Measurements from ENCODE around the gene RCCD1. TPM values are rescaled to one million over a fixed set of nuclear protein-coding genes. Genes with fewer than 3 reads are reported as not detected.

The RCCD1 gene
- total RNA-seq, 2 donors from 2014 or later = 5.1 to 7.4 TPM

DNA sequence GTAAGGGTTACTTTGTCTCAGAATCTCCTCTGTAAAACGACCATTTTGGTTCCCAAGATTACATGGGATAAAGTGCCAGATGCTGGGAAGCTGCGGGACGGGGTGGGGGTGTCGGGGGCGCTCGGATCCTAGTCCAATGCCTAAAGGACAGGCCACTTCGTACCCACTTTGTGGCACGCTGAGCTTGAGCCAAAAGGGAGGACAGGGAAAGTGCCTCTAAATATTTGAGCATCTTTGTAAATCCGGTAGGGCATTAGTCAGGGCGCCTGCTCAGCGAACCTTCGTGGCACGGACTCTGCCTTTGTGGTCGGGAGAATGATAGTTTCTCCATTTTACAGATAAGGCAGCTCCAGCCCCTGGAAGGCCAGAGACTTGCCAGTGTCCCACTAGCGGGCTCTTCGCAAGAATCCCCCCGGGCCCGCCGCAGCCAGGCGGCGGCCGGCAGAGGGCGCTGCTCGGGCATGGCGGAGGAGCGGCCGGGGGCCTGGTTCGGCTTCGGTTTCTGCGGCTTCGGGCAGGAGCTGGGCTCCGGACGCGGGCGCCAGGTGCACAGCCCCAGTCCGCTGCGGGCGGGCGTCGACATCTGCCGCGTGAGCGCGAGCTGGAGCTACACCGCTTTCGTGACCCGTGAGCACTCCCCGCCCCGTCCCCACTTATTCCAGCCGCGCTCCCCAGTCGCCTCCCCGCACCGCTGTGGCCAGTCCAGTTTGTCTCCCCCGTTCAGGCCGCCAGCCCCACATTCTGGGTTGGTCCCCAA is 1.8 kb downstream of the RCCD1 start:
- intact Hi-C loops (cut with DNase I) = loop anchor here in 1 of 2 donors (5.0 kb wide), 2 partner anchors 81 to 316 kb away; no protein-coding TSS in a partner anchor
- peak; percentile 90 for DNase-seq (ENCODE audit: low spot score)

DNA sequence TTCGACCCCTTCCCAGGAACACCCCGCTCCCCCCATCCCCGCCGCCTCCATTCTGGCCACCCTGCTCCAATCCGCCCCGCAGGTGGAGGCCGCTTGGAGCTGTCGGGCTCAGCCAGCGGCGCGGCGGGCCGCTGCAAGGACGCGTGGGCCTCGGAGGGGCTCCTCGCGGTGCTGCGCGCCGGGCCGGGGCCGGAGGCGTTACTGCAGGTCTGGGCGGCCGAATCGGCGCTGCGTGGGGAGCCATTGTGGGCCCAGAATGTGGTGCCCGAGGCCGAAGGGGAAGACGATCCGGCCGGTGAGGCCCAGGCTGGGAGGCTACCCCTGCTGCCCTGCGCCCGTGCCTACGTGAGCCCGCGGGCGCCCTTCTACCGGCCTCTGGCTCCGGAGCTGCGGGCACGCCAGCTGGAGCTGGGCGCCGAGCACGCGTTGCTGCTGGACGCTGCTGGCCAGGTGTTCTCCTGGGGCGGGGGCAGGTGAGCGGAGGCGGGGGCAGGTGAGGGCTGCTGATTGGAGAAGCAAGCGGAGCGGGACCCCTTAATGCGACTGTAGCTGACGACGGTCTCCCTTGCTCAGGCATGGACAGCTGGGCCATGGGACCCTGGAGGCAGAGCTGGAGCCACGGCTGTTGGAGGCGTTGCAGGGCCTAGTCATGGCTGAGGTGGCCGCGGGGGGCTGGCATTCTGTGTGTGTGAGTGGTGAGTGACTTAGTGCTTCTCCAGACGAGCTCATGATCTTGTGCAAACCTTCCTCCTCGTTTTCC is 2.5 kb downstream of the RCCD1 start:
- intact Hi-C loops (cut with DNase I) = loop anchor here in 1 of 2 donors (5.0 kb wide), 2 partner anchors 80 to 315 kb away; no protein-coding TSS in a partner anchor
- DNase-seq (ENCODE audit: low spot score) = peak; percentile 87

DNA sequence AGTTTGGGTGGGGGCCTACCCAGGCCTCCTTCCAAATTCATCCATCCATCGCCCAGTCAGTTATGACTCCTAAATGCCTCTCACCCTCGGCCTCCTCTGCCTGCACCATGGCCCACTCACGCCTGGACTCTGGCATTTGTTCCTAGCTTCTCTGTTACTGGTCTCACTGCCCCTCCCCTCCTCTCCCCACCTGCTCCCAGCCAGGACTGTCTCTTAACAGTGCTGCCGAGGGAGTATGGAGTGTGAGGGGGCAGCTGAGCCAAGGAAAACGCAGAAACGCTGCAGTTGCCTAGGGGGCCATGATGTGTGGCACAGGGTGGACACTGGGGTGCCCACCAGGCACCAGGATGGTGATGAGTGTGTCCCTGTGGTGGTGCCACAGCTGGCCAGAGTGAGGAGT is 3.1 kb downstream of the RCCD1 start:
- peak; percentile 46 for DNase-seq (ENCODE audit: low spot score)
- intact Hi-C loops (cut with DNase I) = loop anchor here in 1 of 2 donors (5.0 kb wide), 2 partner anchors 80 to 315 kb away; no protein-coding TSS in a partner anchor

DNA sequence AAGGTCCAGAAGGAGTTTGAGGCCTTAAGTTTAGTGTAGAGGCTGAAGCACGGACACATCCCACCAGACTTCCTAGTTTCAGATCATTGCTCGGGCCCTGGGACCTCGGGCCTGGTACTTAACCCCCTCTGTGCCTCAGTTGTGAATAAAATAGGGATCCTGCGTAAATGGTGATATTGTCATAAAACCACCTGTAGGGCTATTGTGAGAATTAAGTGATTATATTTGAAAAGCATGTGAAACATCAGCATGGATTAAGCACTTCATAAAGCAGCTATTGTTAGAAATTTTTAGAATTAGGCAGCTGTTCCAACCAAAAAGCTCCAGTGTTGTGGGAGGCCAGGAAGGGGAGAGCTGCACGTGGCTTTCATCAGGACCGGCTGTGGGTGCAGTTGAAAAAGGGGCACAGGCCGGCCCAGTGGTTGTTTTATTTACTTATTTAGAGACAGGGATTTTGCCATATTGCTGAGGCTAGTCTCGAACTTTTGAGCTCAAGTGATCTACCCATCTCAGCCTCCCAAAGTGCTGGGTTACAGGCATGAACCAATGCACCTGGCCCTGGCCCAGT is 4.4 kb downstream of the RCCD1 start:
- peak; percentile 41 for DNase-seq (ENCODE audit: low spot score)
- intact Hi-C loops (cut with DNase I) = loop anchor here in 1 of 2 donors (5.0 kb wide), 2 partner anchors 78 to 313 kb away; no protein-coding TSS in a partner anchor

DNA sequence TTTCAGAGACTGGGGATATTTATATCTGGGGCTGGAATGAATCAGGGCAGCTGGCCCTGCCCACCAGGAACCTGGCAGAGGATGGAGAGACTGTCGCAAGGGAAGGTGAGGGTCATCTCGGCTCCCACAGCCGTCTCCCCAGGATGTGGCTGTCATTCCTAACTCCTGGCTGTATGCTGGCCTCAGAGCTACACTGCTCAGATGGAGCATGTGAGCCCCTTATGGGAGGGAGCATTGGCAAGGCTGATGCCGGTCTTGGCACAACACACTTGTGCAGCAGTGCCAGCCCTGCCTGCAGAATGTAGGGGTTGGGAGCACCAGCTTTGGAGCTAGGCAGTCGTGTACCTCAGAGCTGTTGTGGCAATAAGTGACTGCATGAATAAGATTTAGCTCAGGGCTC is 5.2 kb downstream of the RCCD1 start:
- intact Hi-C loops (cut with DNase I) = loop anchor here in 1 of 2 donors (5.0 kb wide), 2 partner anchors 77 to 312 kb away; no protein-coding TSS in a partner anchor
- peak; percentile 81 for DNase-seq (ENCODE audit: low spot score)

DNA sequence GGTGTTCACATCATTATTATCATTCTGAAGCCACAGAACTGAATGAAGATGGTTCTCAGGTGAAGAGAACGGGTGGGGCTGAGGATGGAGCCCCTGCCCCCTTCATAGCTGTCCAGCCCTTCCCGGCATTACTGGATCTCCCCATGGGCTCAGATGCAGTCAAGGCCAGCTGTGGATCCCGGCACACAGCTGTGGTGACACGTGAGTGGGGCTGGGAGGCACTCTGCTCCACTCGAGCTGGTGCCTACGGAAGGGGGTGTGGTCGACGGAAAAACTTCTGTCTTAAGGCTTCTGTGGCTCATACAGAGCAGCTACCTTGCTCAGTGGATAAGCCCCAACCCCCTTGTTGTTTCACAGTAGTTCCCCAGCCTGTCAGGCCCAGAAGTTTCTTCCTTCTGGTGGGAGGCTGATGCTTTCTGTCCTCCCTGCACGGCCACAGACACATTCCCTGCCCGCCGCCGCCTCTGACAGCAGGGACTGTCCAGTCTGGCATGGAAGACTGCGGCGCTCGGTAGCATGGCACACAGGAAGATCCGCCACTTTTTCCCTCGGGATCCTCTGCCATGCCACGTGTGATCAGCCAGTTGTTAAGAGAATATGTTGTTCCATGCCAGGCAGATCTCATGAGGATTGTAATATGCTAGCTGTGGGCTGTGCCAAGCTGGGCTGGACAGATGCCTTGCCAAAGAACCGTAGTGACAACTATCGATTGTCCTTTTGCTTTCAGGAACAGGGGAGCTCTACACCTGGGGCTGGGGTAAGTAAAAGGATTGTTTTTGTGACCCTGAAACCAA is 5.8 kb downstream of the RCCD1 start:
- intact Hi-C loops (cut with DNase I) = no loop called here
- DNase-seq (ENCODE audit: low spot score) = peak; percentile 62

DNA sequence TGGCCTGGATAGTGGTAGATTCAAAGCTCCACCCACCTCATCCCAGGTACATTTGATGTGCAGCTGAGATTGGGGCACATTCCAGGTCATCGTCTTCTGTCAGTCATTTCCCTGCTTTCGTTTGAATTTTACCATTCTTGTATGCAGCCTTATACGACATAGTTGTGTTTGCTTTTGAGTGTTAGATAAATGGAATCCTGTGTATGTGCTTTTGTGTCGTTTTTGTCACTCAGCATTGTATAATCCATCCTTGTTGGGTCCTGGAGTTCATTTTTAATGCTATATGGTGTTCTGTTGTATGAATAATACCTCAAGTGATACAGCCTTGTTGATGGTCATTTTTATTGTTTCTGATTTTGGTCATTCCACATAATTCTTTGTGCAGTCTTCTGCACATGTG is 7.3 kb downstream of the RCCD1 start:
- intact Hi-C loops (cut with DNase I) = no loop called here

DNA sequence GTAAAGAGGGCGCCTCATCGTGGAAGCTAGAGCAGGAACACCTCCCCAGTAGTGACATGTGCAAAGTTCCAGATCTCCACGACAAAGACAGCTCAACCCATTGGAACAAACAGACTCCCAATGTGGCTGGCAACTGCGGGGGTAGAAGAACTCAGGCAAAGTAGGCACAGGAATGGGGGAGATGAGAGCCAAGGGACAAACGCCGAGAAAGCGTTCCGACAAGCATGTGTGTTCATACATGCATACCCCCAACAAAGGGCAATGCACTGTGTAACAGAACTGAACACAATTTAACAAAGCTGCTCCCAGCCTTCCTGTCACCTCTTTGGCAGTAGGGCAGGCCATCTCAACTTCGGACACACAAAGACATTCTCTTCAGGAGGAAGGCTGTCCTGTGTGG is 11.6 kb downstream of the RCCD1 start:
- DNase-seq (ENCODE audit: low spot score) = no peak
- intact Hi-C loops (cut with DNase I) = no loop called here

More for the DNA sequence above, 7.3 kb downstream of the RCCD1 start:
- no peak for DNase-seq (ENCODE audit: low spot score)

DNA sequence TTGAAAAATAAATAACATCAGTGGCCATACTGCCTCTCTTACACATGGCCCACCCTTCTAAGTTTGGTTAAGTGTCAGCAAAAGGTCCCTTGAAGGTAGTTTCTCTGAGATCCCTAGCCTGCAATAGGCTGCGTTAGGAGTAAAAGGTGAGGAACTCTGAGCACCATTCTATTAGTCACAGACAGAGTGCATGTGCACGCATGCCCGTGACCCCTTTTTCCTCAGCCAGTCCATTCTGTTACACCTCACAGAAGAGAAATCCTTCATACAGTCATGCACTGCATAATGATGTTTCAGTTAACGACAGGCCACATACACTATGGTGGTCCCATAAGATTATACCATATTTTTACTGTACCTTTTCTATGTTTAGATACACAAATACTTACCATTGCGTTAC is 12.5 kb downstream of the RCCD1 start:
- DNase-seq (ENCODE audit: low spot score) = no peak
- intact Hi-C loops (cut with DNase I) = no loop called here

DNA sequence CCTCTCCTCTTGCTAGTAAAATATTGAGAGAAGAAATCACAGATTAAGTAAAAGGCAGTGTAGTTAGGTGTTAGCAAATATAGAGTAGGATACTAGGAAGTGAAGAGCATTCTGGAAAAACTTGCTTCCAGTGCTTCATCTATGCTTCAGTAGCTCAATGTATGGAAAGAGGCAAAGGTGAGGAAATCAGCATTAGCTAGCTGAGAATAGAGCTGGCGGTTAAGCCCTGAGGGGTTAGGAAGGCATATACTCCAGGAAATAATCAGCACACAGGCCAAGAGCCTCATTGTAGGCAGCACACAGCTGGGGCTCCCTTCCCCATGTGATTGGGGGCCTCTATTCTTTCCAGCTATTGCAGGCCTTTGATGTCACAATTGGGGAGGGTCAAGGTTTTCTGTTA is 13.8 kb downstream of the RCCD1 start:
- intact Hi-C loops (cut with DNase I) = no loop called here
- DNase-seq (ENCODE audit: low spot score) = no peak

DNA sequence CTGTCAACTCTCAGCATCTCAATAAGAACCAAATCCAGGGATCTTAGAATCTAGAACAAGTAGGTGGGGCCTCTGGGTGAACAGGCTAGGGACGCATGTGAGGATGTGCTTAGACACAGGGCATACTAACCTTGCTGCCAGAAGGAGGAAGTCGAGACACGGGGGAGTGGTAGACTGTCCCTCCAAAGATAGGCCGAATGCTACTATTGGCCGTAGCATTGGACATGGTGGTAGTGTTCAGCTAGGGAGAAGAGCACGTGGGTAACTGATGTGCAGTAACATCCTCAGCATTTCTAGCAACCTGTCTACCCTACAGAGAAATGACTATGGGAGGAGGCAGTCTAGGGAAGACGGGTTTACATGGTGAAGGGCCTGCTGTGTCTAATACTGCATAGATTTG is 15.6 kb downstream of the RCCD1 start:
- DNase-seq (ENCODE audit: low spot score) = no peak

DNA sequence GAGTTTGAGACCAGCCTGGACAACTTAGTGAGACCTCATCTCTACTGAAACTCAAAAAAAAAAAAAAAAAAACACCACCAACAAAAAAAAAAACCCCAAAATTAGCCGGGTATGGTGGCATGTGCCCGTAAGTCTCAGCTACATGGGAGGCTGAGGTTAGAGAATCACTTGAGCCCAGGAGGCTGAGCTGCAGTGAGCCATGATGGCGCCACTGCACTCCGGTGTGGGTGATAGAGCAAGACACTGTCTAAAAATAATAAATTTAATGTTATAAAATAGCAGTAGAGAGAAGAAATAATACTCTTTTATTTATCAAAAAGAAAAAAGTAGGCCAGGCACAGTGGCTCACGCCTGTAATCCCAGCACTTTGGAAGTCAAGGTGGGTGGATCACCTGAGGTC is 17.4 kb downstream of the RCCD1 start:
- intact Hi-C loops (cut with DNase I) = no loop called here
- no peak for DNase-seq (ENCODE audit: low spot score)

More for the DNA sequence above, 15.6 kb downstream of the RCCD1 start:
- intact Hi-C loops (cut with DNase I) = no loop called here

DNA sequence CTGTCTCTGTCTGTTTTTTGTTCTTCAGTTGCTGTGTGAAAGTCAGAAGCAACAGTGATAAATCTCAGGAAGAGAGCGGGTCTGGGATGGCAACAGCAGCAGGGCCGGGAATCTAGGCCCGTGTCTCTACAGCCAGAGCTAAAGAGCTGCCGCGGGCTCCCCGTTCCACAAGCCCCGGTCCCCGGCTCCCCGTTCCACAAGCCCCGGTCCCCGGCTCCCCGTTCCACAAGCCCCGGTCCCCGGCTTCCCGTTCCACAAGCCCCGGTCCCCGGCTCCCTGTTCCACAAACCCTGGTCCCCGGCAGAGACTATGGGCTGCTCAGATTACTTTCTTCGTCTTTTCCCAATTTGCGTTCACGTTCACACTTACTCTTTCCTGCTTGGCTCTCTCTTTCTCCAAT is 19.5 kb downstream of the RCCD1 start:
- intact Hi-C loops (cut with DNase I) = no loop called here
- DNase-seq (ENCODE audit: low spot score) = no peak

DNA sequence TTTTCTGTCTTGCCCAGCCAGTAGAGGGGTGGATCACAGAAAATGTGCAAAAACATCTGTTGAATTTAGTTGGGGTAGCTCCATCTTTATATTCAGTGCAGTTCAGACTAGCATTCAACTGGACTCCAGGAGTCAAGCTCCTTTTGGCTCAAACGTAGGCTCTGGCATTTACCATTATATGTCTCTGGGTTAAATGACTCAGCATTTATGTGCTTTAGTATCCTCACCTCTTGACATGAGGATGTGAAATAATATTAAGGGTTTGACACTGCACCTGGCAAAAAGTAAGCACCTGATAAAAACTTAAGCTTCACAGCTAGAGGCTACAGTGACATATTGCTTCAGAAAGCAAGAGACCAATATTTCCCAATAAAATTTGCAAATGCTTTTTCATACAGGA is 24.9 kb downstream of the RCCD1 start:
- intact Hi-C loops (cut with DNase I) = no loop called here
- no peak for DNase-seq (ENCODE audit: low spot score)

DNA sequence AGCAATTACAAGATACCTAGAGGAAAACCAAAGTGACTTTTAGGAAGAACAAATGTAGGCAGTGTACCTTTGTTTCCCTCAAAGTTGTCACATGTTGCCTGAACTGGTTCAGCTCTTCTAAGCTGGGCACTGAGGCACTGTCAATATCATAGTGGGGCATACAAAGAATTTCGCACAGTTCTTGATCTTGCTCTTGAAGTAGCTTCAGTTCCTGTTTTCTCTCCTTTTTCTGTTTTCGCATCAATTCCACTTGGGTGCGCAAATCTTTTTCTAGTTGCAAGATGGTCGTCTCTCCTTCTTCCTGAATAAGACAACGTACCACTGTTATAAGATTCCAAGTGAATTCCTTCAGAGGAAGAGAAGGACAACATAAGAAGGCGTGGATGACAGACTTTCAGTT is 27.0 kb downstream of the RCCD1 start:
- intact Hi-C loops (cut with DNase I) = no loop called here
- DNase-seq (ENCODE audit: low spot score) = no peak

DNA sequence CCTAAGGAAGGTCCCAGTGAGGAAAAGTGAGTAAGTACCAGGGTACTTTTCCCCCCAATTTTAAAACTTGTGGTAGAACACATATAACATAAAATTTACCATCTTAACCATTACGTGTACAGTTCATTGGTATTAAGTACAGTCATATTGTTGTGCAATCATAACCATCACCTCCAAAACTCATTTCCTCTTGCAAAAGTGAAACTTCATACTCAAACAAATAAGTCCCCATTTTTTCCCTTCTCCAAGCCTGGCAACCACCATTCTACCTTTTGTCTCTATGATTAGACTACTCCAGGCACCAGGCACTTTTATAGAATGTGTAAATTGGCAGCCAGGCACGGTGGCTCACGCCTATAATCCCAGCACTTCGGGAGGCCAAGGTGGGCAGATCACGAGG is 27.5 kb downstream of the RCCD1 start:
- DNase-seq (ENCODE audit: low spot score) = no peak
- intact Hi-C loops (cut with DNase I) = no loop called here

DNA sequence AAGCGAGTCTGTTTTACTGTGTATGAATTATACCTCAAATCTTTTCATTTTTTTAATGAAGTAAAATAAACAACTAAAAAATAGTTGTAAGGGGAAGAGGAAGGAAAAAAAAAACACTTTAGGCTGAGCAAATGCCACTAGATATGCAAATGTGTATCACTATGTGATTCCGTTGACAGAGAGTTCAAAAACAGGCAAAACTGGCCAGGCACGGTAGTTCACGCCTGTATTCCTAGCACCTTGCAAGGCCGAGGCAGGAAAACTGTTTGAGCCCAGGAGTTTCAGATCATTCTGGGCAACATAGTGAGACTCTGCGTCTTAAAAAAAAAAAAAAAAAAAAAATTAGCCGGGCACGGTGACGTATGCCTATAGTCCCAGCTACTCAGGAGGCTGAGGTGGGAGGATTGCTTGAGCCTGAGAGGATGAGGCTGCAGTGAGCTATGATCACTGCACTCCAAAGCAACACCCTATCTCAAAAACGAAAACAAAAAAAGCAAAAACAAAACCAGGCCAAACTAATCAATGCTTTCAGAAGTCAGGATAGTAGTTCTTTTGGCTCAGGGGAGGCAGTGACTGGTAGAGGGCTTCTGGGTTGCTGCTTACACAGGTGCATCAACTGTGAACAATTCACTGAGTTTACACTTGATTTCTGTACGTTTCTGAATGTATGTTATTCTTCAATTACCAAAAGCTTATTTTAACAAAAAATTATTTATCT is 32.3 kb downstream of the RCCD1 start:
- intact Hi-C loops (cut with DNase I) = no loop called here
- DNase-seq (ENCODE audit: low spot score) = no peak

DNA sequence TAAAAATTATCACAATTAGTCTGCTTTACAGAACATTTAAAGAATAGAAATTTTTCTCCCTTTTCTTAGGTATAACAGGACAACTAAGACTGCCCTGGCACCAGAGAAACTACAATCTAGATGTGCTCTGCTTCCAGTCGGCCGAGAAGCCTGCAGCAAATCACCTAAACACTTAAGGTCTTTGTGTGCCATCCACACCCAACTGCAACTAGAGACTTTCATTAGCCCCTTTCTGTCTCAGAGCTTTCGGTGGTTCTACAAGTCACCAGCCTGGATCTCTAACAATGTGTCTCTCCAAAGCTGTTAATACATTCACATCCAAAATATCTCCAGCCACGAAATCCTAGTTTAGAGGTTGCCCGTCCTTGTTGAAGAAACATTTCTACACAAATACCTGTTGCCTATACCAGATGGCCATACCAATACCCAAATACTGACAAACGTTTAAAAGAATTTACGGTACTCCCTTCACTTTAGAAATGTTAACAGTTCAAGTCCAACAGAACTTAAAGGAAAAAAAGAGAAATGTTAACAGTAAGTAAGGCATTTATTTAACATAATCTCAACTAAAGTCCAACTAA is 33.0 kb downstream of the RCCD1 start:
- intact Hi-C loops (cut with DNase I) = no loop called here
- no peak for DNase-seq (ENCODE audit: low spot score)
